Sigmoid colon (tissue), 7 donors: ENCODE measurements around the gene REXO1. TPM values are rescaled to one million over a fixed set of nuclear protein-coding genes. Genes with fewer than 3 reads are reported as not detected.

Experiments
- DNase-seq: peaks from one replicate; pipeline ENCODE4 v3.0.0-alpha.2; 2019
- H3K27ac ChIP-seq, 4 donors: fragments of 200-600 bp; sonication (generic); one replicate each; pipeline ENCODE4 v1.5.1; 2016 to 2019; ENCODE audit warnings: mild to moderate bottlenecking in 1 of 4
- H3K27me3 ChIP-seq, 3 donors: fragments of 200-600 bp; sonication (generic); one replicate each; pipeline ENCODE4 v1.5.1; 2019; ENCODE audit warnings: mild to moderate bottlenecking in 1 of 3
- H3K36me3 ChIP-seq, 4 donors: fragments of 200-600 bp; sonication (generic); one replicate each; pipeline ENCODE4 v1.5.1; 2016 to 2019
- H3K4me1 ChIP-seq, 4 donors: fragments of 200-600 bp; sonication (generic); one replicate each; pipeline ENCODE4 v1.5.1; 2017 to 2019
- H3K4me3 ChIP-seq, 4 donors: fragments of 200-600 bp; sonication (generic); one replicate each; pipeline ENCODE4 v1.5.1; 2017 to 2019; ENCODE audit warnings: mild to moderate bottlenecking in 2 of 4, moderate library complexity in 1 of 4
- H3K9me3 ChIP-seq, 4 donors: fragments of 200-600 bp in 3 of 4; sonication (generic) in 3 of 4; one replicate each; pipeline versions ENCODE4 v1.5.1 to v1.6.1; 2013 to 2019
- CTCF ChIP-seq, 4 experiments: fragments of 450-650 bp in 3 of 4; fragments of 200-600 bp in 1 of 4; IDR thresholded peaks; one replicate each; pipeline ENCODE4 v1.5.1; 2016 to 2019; ENCODE audit warnings: antibody characterized with exemption in 4 of 4, mild to moderate bottlenecking in 3 of 4, moderate library complexity in 2 of 4
- EP300 ChIP-seq, 4 donors: sonication (generic); formaldehyde crosslinking; IDR thresholded peaks; one replicate each; pipeline ENCODE4 v1.6.1; 2017; ENCODE audit warnings: antibody characterized with exemption in 4 of 4
- POLR2A ChIP-seq, 2 donors: fragments of 450-650 bp; IDR thresholded peaks; one replicate each; pipeline ENCODE4 v1.6.1; 2016; ENCODE audit warnings: antibody characterized with exemption in 2 of 2, mild to moderate bottlenecking in 2 of 2, moderate library complexity in 2 of 2
- POLR2AphosphoS5 ChIP-seq, 4 donors: sonication (generic); formaldehyde crosslinking; IDR thresholded peaks; one replicate each; pipeline ENCODE4 v1.6.1; 2017; ENCODE audit warnings: antibody characterized with exemption in 4 of 4
- WGBS, 2 donors: extraction: QIAGEN DNeasy Blood & Tissue Kit; methylation state at CpG; one replicate each; pipeline ENCODE4 v1.1.7; 2013; 5-methylcytosine and 5-hydroxymethylcytosine counted together
- intact Hi-C: fragments of 100-400 bp; cut with DNase I; formaldehyde crosslinking; loops from one replicate; pipeline ENCODE4 v1.15.1; 2023
- polyA plus RNA-seq, 3 donors: library from polyadenylated mRNA; stranded (reverse); fragments of 200-250 nt; gene quantifications; one replicate each; pipeline ENCODE4 v1.2.3, GENCODE V29; 2013
- total RNA-seq, 4 donors: library from RNA; depleted of rRNA; stranded (reverse); fragments of >200 nt; gene quantifications; one replicate each; pipeline ENCODE4 v1.1.0, GENCODE V29; 2016
- donor health status: healthy with polysubstance abuse.
- donor health status: Bipolar disorder and iron deficiency.
- donor health status: healthy.

Gene REXO1
- total and polyA plus RNA-seq, 7 donors = 8.6 to 61.8 (median 11.1) TPM

- DNase-seq = peak; percentile 86
- Histone ChIP-seq H3K36me3 (no peaks in the 10 kb centered on the region), H3K4me3 (no peak overlapping the region), H3K27ac (peak overlapping the region; percentile 57 to 84 (median 82)), H3K9me3 (no peaks in the 10 kb centered on the region), H3K27me3 (peaks cover 0 to 55% (median 26%) of the 10 kb centered on the region in 3 donors), H3K4me1 (peaks cover 0 to 83% (median 73%) of the 10 kb centered on the region in 4 donors)
- intact Hi-C loops = loop anchor here (5.0 kb wide), 1 partner anchor 237 kb away; the partner anchor contains the start of genes IZUMO4 and MOB3A
- TF ChIP-seq POLR2AphosphoS5 (IDR thresholded peaks at IDR 0.05) = peak in 1 of 4 donors; percentile 18
- TF ChIP-seq POLR2A (IDR thresholded peaks at IDR 0.05) = no peak
- 7 to 29% methylated on average over 32 of the region's 32 CpGs for WGBS, 2 donors
These were observed 11.9 kb upstream of the REXO1 start for GRCh38 chr19:1860042-1860775.

- no peak for TF ChIP-seq CTCF (IDR thresholded peaks at IDR 0.05)
- no peak for TF ChIP-seq POLR2A (IDR thresholded peaks at IDR 0.05)
- no peak for TF ChIP-seq POLR2AphosphoS5 (IDR thresholded peaks at IDR 0.05)
- no peak for TF ChIP-seq EP300 (IDR thresholded peaks at IDR 0.05)
- Histone ChIP-seq H3K4me1 (peaks cover 0 to 83% (median 77%) of the 10 kb centered on the region in 4 donors), H3K36me3 (no peaks in the 10 kb centered on the region), H3K4me3 (no peak overlapping the region), H3K27me3 (peaks cover 0 to 60% (median 29%) of the 10 kb centered on the region in 3 donors), H3K27ac (peak overlapping the region; percentile 57 to 84 (median 82)), H3K9me3 (no peaks in the 10 kb centered on the region)
- DNase-seq = no peak
- intact Hi-C loops = no loop called here
- 31 to 55% methylated on average over 18 of the region's 18 CpGs for WGBS, 2 donors
These were observed 11.1 kb upstream of the REXO1 start for GRCh38 chr19:1859331-1859781.

GRCh38 chr19:1858412-1859081, 10.3 kb upstream of the REXO1 start:
- intact Hi-C loops = no loop called here
- Histone ChIP-seq H3K27me3 (peaks cover 0 to 63% (median 29%) of the 10 kb centered on the region in 3 donors), H3K36me3 (no peaks in the 10 kb centered on the region), H3K27ac (peak overlapping the region; percentile 82 to 84 (median 83)), H3K4me1 (peaks cover 0 to 91% (median 85%) of the 10 kb centered on the region in 4 donors), H3K9me3 (no peaks in the 10 kb centered on the region), H3K4me3 (no peak overlapping the region)
- TF ChIP-seq CTCF (IDR thresholded peaks at IDR 0.05) = no peak
- TF ChIP-seq EP300 (IDR thresholded peaks at IDR 0.05) = no peak
- WGBS, 2 donors = 27 to 50% methylated on average over 10 of the region's 10 CpGs
- DNase-seq = no peak

GRCh38 chr19:1857648-1858326, 9.5 kb upstream of the REXO1 start:
- intact Hi-C loops = no loop called here
- H3K9me3 ChIP-seq = no peaks in the 10 kb centered on the region
- peaks cover 0 to 98% (median 88%) of the 10 kb centered on the region in 4 donors for H3K4me1 ChIP-seq
- no peak for TF ChIP-seq POLR2A (IDR thresholded peaks at IDR 0.05)
- TF ChIP-seq CTCF (IDR thresholded peaks at IDR 0.05) = no peak
- no peak for TF ChIP-seq EP300 (IDR thresholded peaks at IDR 0.05)
- TF ChIP-seq POLR2AphosphoS5 (IDR thresholded peaks at IDR 0.05) = no peak
- H3K4me3 ChIP-seq = peak overlapping the region in 3 of 4 donors; percentile 44 to 52 (median 51)
- H3K27ac ChIP-seq = peak overlapping the region; percentile 82 to 84 (median 83)
- H3K36me3 ChIP-seq = no peaks in the 10 kb centered on the region
- peaks cover 0 to 71% (median 29%) of the 10 kb centered on the region in 3 donors for H3K27me3 ChIP-seq
- WGBS, 2 donors = 12 to 37% methylated on average over 16 of the region's 16 CpGs
- no peak for DNase-seq
